B cell (primary cell): ENCODE measurements around the gene SLC27A5. TPM values are rescaled to one million over a fixed set of nuclear protein-coding genes. Genes with fewer than 3 reads are reported as not detected.

ENCODE experiments used
- ATAC-seq: fragments of 200-7000 bp; cut with Tn5 transposase; one replicate; pipeline ENCODE4 v1.10.0; 2021; ENCODE audit warnings: low read depth, mild to moderate bottlenecking, moderate number of reproducible peaks, moderate library complexity
- CTCF ChIA-PET: fragments of 350-600 bp; sonication (Branson Sonifier 250); formaldehyde crosslinking; loops from one replicate; lab custom pipeline; 2021; ENCODE audit warnings: antibody characterized with exemption, inconsistent platforms; lab: Charles Lee
- POLR2A ChIA-PET: fragments of 350-600 bp; sonication (Branson Sonifier 250); formaldehyde crosslinking; loops from one replicate; lab custom pipeline; 2021; ENCODE audit warnings: antibody characterized with exemption; lab: Charles Lee
- DNase-seq: peaks from one replicate; pipeline ENCODE4 v3.0.0; 2013
- H2AFZ ChIP-seq: 2 replicates; pipeline ENCODE4 v1.6.1; 2012; ENCODE audit warnings: mild to moderate bottlenecking, low read depth, low read length; ENCODE audit not compliant: insufficient read depth, poor library complexity, severe bottlenecking
- H3K27ac ChIP-seq, 2 donors: 1 replicate in 1 of 2; 2 replicates in 1 of 2; pipeline ENCODE4 v1.5.1; 2012 to 2013; ENCODE audit warnings: low read length in 2 of 2, mild to moderate bottlenecking in 2 of 2, moderate library complexity in 1 of 2
- H3K27me3 ChIP-seq, 4 experiments: fragments of 200-600 bp in 1 of 4; sonication (generic) in 1 of 4; replicated peaks in 1 of 4; 1 replicate in 2 of 4; 2 replicates in 2 of 4; pipeline versions ENCODE4 v1.6.1 to v1.7.0; 2013 to 2016; ENCODE audit warnings: low read length in 3 of 4, mild to moderate bottlenecking in 2 of 4, mixed read lengths in 1 of 4, moderate library complexity in 1 of 4; ENCODE audit not compliant: insufficient read depth in 4 of 4, control insufficient read depth in 3 of 4; ENCODE audit errors: control extremely low read depth in 1 of 4
- H3K36me3 ChIP-seq, 2 experiments: replicated peaks in 1 of 2; 1 replicate in 1 of 2; 2 replicates in 1 of 2; pipeline versions ENCODE4 v1.6.1 to v1.7.1; 2013; ENCODE audit warnings: low read length in 1 of 2; ENCODE audit not compliant: insufficient read depth in 2 of 2, control insufficient read depth in 1 of 2; ENCODE audit errors: control extremely low read depth in 1 of 2, extremely low read depth in 1 of 2
- H3K4me1 ChIP-seq, 2 donors: fragments of 200-600 bp in 1 of 2; sonication (generic) in 1 of 2; 1 replicate in 1 of 2; 2 replicates in 1 of 2; pipeline versions ENCODE4 v1.5.1 to v1.6.1; 2013 to 2017; ENCODE audit warnings: low read length in 2 of 2; ENCODE audit not compliant: control insufficient read depth in 2 of 2, insufficient read depth in 2 of 2
- H3K4me2 ChIP-seq: replicated peaks from 2 replicates; pipeline ENCODE3; 2012; ENCODE audit warnings: mild to moderate bottlenecking, low read depth, low read length; ENCODE audit not compliant: poor library complexity, severe bottlenecking
- H3K4me3 ChIP-seq, 5 experiments: fragments of 200-600 bp in 1 of 5; sonication (generic) in 1 of 5; 1 replicate in 3 of 5; 2 replicates in 2 of 5; pipeline versions ENCODE4 v1.5.1 to v1.7.0; 2011 to 2016; ENCODE audit warnings: low read length in 4 of 5, mild to moderate bottlenecking in 4 of 5, low read depth in 2 of 5, control low read depth in 1 of 5, moderate library complexity in 1 of 5; ENCODE audit not compliant: insufficient read depth in 1 of 5; ENCODE audit errors: control extremely low read depth in 1 of 5, extremely low read depth in 1 of 5
- H3K79me2 ChIP-seq: fragments of 200-600 bp; sonication (generic); one replicate; pipeline ENCODE4 v1.6.0; 2016; ENCODE audit warnings: low read length; ENCODE audit not compliant: control insufficient read depth, insufficient read depth
- H3K9ac ChIP-seq: fragments of 200-600 bp; sonication (generic); 2 replicates; pipeline ENCODE4 v1.6.1; 2017; ENCODE audit warnings: mild to moderate bottlenecking, low read length, moderate library complexity
- H3K9me3 ChIP-seq, 3 donors: one replicate each; pipeline versions ENCODE4 v1.6.1 to v1.7.1; 2013; ENCODE audit warnings: low read length in 2 of 3; ENCODE audit not compliant: control insufficient read depth in 2 of 3, insufficient read depth in 1 of 3; ENCODE audit errors: control extremely low read depth in 1 of 3
- H4K20me1 ChIP-seq: 2 replicates; pipeline ENCODE4 v1.6.0; 2012; ENCODE audit warnings: mild to moderate bottlenecking, low read length; ENCODE audit not compliant: insufficient read depth, control insufficient read depth, poor library complexity, severe bottlenecking
- H3K27ac Mint-ChIP-seq: one replicate; pipeline ENCODE4 v1.8.0; 2021; ENCODE audit warnings: mixed read lengths
- H3K27me3 Mint-ChIP-seq: one replicate; pipeline ENCODE4 v1.8.0; 2021; ENCODE audit warnings: mixed read lengths
- H3K4me1 Mint-ChIP-seq: one replicate; pipeline ENCODE4 v1.8.0; 2021; ENCODE audit warnings: mixed read lengths
- H3K4me3 Mint-ChIP-seq: one replicate; pipeline ENCODE4 v1.8.0; 2021; ENCODE audit warnings: mixed read lengths
- H3K9me3 Mint-ChIP-seq: one replicate; pipeline ENCODE4 v1.8.0; 2022; ENCODE audit warnings: mixed read lengths; ENCODE audit not compliant: insufficient read depth
- EZH2 ChIP-seq: IDR thresholded peaks from 2 replicates; pipeline ENCODE4 v1.6.1; 2012; ENCODE audit warnings: borderline replicate concordance, low read depth, mild to moderate bottlenecking, moderate library complexity, low read length; ENCODE audit not compliant: insufficient read depth, poor library complexity, severe bottlenecking
- WGBS: methylation state at CpG from one replicate; pipeline ENCODE4 v1.1.5; 2013; ENCODE audit warnings: missing lambda C conversion rate; ENCODE audit not compliant: insufficient coverage; 5-methylcytosine and 5-hydroxymethylcytosine counted together
- intact Hi-C: fragments of 100-400 bp; cut with micrococcal nuclease; formaldehyde crosslinking; loops from one replicate; pipeline ENCODE4 v1.10.0; 2022
- polyA plus RNA-seq: library from polyadenylated mRNA; depleted of rRNA; stranded (reverse); fragments of >200 nt; gene quantifications from 2 replicates; pipeline ENCODE4 v1.2.3, GENCODE V29; 2012
- total RNA-seq, 2 donors: library from RNA; stranded (reverse); fragments of 120-200 nt in 1 of 2; gene quantifications; 1 replicate in 1 of 2; 2 replicates in 1 of 2; pipeline versions ENCODE4 v1.2.3 to v1.2.4, GENCODE V29; 2013 to 2022
- TF ChIP-seq, protein P1 (sequence below): fragments of 200-600 bp; IDR thresholded peaks from one replicate; pipeline ENCODE4 v1.8.0; 2022; ENCODE audit warnings: antibody characterized with exemption, mild to moderate bottlenecking

Gene SLC27A5
- total and polyA plus RNA-seq, 2 donors (not counting 1 experiment from before 2014, with no cell fraction given) = 8.9 to 11.8 TPM

DNA sequence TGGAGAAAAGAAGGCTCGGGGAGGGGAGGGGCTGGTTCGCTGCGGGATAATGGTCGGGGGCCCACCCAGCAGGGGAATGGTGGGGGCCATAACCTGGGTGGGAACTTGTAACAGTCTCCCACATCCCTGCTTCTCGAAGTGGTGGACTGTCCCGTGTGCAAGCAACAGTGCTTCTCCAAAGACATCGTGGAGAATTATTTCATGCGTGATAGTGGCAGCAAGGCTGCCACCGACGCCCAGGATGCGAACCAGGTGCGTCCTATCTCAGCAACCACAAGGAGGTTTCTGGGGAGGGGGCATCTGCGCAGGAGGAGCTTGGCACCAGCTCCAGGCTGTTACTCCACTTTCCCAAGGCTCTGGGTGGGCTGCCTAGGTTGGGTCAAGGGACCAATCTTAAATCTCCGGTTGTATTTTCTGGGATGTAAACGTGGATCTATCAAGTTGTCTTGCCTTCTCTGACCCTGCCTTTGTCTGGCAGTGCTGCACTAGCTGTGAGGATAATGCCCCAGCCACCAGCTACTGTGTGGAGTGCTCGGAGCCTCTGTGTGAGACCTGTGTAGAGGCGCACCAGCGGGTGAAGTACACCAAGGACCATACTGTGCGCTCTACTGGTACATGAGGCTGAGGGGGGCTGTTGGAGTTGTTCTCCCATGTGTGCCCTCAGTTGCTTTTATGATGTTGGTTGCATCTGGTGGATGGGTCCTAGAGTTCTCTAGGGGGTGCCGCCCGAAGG is 33.7 kb upstream of the SLC27A5 start:
- intact Hi-C loops = loop anchor here (2.0 kb wide), 1 partner anchor 79 kb away; the partner anchor contains the start of gene ZNF324
- no peaks in the 10 kb centered on the region for H3K9me3 Mint-ChIP-seq
- no peak overlapping the region for H2AFZ ChIP-seq
- CTCF ChIA-PET = interaction anchor here (0.8 to 3.1 kb wide), 3 partner anchors 9 to 25 kb away, joined by 3 to 24 read pairs (median 13); partner anchors contain the start of genes CHMP2A and ZBTB45
- peak overlapping the region in 1 of 2 donors; percentile 52 for H3K27ac ChIP-seq
- no peaks in the 10 kb centered on the region for H3K9me3 ChIP-seq
- peak overlapping the region; percentile 92 for H3K4me3 Mint-ChIP-seq
- H3K27me3 ChIP-seq = peaks cover 0 to 7% (median 0%) of the 10 kb centered on the region in 4 experiments
- peak overlapping the region; percentile 96 for H3K4me2 ChIP-seq
- H3K79me2 ChIP-seq = peaks cover 49% of the 10 kb centered on the region
- peaks cover 58% of the 10 kb centered on the region for H4K20me1 ChIP-seq
- peak overlapping the region; percentile 64 to 86 (median 70) for H3K4me3 ChIP-seq
- POLR2A ChIA-PET = interaction anchor here (0.5 to 3.4 kb wide), 3 partner anchors 9 to 40 kb away, joined by 3 to 30 read pairs (median 29); partner anchors contain the start of genes CHMP2A and ZBTB45
- H3K27ac Mint-ChIP-seq = peak overlapping the region; percentile 90
- peak overlapping the region; percentile 71 for H3K9ac ChIP-seq
- DNase-seq (no peak), ATAC-seq (no peak)
- 10% methylated on average over 21 of the region's 21 CpGs for WGBS
- H3K4me1 ChIP-seq = peaks cover 17 to 31% of the 10 kb centered on the region in 2 donors
- H3K4me1 Mint-ChIP-seq = peaks cover 27% of the 10 kb centered on the region
- H3K27me3 Mint-ChIP-seq = peaks cover 8% of the 10 kb centered on the region
- TF ChIP-seq, protein P1, sequence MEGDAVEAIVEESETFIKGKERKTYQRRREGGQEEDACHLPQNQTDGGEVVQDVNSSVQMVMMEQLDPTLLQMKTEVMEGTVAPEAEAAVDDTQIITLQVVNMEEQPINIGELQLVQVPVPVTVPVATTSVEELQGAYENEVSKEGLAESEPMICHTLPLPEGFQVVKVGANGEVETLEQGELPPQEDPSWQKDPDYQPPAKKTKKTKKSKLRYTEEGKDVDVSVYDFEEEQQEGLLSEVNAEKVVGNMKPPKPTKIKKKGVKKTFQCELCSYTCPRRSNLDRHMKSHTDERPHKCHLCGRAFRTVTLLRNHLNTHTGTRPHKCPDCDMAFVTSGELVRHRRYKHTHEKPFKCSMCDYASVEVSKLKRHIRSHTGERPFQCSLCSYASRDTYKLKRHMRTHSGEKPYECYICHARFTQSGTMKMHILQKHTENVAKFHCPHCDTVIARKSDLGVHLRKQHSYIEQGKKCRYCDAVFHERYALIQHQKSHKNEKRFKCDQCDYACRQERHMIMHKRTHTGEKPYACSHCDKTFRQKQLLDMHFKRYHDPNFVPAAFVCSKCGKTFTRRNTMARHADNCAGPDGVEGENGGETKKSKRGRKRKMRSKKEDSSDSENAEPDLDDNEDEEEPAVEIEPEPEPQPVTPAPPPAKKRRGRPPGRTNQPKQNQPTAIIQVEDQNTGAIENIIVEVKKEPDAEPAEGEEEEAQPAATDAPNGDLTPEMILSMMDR = no peak
- TF ChIP-seq EZH2 = no peak
- peaks cover 0 to 49% of the 10 kb centered on the region in 2 experiments for H3K36me3 ChIP-seq
